HG03520 (cell line): Measurements from ENCODE around the gene AOX1.
"Not testable (repeated sequence)": the region's sequence is repeated elsewhere in the genome, so short reads cannot be mapped to it uniquely, and the experiment has no call there.

Experiments used
- ATAC-seq: cut with Tn5 transposase; IDR thresholded peaks from one replicate; pipeline ENCODE4 v1.9.1; 2021; ENCODE audit warnings: mild to moderate bottlenecking, moderate library complexity; ENCODE audit not compliant: unreplicated experiment

AOX1 gene

DNA sequence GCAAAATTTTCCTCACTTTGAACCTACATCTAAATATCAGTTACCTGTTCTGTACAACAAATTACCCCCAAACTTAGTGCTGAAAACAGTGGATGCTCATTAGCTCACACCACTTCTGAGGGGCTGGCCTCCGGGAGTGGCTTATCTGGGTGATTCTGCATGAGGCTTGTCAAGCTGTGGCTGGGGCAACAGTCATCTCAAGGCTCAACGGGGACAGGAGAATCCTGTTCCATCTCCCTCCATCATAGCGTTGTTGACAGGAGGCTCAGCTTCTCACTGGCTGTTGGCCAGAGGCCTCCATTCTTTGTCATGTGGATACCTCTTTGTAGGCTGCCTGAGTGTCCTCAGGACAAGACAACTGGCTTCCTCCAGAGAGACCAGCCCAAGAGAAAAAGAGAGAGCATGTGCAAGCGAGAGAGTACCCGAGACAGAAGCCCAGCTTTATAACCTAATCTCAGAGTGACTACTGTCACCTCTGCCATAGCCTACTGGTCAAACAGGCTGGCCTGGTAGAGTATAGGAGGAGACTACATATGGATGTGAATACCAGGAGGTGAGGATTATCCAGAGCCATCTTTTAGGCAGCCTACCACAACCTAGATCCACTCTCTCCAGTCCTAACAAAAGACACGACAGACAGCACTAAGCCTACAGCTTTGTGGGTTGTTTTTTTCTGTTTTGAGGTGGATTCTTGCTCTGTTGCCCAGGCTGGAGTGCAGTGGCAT lies 79.1 kb downstream of the AOX1 start:
- no peak for ATAC-seq

DNA sequence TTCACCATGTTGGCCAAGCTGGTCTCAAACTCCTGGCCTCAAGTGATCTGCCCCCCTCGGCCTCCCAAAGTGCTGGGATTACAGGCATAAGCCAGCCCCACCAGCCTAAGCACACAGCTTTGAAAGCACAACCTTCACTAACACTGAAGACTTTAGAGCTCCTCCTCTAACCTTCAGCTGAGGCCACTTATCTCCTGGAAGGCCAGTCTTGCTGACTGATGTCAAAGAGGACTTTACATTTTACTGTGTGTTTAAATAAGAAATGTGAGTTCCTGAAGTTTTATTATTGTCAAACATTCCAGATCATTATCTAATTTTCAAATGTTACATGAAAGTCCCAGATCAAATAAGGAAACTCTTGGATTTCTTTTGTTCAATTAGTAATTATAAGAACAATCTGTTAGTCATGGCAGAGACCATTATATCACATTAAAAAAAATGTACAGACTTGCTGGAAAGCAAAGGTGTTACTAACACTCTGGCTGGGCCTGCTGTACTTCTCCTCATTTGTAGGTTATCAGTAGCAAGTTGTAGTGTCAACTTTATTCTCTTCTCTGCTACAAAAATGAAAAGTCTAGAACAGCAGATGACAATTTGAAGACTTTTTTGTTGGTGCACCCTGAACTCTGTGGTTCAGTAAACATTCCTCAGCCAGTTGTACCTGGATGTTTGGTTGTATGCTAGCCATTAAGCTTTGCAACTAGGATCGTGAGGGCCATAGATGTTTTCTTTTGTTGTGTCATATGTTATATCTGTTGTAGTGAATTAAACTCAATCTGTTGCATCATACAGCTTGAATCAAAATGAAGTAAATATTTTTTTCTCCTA lies 80.0 kb downstream of the AOX1 start:
- ATAC-seq = no peak

DNA sequence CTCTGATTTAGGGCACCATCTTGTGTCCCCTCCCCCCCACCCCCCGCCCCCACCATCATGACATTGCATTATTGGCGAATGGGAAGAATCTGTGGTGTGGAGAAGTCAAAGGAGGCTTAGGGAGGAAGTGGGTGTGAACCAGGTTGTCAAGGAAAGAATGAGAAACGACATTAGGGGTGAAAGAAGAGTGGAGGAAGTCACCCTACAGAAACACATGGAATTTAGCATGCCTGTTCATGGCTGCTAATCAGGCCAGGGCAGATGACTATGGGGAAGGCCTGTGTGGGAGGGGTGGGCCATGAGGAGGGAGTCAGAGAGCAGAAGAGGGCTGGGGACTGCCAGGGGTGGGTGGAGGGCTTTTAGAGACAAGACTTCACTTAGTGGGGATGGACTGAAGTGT lies 81.6 kb downstream of the AOX1 start:
- no peak for ATAC-seq

DNA sequence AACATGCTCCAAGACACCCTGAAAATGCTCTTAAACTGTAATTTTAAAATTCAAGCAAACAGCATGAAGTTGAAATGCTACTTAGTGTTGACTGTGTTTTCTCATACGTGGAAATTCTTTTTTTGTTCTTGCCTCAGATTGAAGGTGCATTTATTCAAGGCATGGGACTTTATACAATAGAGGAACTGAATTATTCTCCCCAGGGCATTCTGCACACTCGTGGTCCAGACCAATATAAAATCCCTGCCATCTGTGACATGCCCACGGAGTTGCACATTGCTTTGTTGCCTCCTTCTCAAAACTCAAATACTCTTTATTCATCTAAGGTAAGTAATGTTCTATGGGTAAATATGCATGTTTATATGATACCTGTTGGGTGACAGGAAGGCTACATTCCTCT lies 82.7 kb downstream of the AOX1 start:
- no peak for ATAC-seq

DNA sequence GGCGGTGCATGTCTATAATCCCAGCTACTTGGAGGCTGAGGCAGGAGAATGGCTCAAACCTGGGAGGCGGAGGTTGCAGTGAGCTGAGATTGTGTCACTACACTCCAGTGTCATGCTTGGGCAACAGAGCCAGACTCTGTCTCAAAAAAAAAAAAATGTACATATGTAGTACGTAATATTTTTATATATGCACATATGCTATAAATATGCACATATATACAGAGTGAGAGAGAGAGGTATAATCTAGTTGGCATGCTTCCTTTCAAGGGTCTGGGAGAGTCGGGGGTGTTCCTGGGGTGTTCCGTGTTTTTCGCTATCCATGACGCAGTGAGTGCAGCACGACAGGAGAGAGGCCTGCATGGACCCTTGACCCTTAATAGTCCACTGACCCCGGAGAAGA lies 83.5 kb downstream of the AOX1 start:
- ATAC-seq = no peak

DNA sequence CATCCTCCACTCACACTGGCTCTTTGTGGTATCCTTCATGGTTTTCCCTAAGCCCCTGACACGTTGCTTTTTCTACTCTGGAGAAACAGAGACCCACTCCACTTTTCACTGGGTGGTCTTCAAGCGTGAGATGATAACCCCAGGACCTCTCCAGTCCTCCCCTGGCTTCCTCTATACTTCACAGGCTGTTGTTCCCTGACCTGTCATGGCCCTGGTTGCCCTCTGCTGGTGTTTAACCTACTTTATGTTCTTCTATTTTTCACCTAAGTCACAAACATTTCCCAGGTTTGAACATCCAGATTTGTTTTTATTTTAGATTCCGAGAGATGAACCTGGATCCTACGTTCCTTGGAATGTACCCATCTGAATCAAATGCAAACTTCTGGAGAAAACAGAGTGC lies 84.5 kb downstream of the AOX1 start:
- ATAC-seq = no peak

DNA sequence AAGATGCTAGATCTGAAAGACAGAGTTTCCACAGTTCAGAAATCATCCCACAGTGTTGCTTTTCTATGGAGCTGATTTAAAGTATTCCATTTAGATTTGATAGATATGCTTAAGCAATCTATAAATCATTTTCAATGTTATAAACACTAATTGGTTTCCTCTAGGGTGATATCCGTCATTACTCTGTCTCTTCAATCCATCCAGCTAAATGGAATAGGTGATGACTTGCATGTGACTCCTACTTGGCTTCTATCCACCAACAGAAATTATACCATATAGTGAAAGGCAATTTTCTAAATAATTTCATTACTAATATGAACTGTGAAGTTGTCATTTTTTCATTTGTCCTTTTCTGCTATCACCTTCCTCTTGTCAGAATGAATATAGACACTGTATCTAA lies 84.9 kb downstream of the AOX1 start:
- no peak for ATAC-seq

DNA sequence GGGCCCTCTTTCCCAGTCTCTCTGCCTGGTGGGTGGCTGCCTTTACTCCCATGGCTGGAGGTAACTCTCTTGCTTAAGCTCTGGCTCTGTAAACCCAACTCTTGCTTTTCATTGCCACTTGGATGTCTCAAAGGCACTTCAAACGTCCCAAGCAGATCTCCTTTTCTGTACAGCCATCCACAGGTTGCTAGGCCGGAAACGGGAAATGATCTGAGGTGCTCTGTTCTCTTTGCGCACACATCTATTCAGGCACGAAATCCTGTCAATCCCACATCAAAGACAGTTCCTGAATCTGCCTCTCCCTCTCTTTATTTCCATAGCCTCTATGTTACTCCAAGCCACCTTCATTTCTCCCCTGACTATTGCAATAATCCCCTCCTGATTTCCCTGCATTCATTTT lies 87.4 kb downstream of the AOX1 start:
- no peak for ATAC-seq

DNA sequence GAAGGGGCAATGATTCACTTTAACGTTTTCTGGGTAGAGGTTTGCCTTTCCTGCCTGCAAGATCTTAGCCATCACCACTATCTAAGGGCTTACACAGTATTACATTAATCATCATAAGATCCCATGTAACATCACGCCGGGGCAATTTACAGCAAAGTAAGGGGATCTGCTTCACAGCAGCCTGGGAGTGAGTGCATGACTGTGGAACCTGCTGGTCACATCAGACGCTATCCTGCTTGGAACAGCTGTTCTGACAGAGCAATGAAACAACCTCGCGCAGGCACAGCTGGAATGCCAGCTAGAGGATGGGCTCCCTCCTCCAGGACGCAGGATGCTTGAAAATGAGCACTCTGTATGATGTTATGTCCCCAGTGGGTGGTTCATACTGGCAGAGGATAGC lies 89.0 kb downstream of the AOX1 start:
- ATAC-seq = no peak

DNA sequence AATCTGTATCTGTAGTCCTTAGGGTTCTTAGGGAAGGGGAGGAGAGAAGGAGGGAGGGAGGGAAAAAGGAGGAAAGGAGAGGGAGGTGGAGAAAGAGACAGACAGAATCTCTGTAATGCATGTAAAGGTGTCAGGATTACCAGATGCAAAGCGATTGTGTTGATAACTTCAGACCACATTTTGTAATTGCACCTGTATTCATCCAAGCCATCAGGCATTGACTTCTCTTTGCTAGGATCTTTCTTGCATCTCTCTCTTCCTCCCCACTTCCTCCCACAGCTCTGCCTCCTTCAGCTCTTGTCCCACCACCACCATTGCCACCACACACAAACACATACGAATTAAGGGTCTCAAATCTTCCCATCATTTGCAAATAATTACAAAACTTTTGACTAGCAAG lies 91.4 kb downstream of the AOX1 start:
- ATAC-seq = no peak

DNA sequence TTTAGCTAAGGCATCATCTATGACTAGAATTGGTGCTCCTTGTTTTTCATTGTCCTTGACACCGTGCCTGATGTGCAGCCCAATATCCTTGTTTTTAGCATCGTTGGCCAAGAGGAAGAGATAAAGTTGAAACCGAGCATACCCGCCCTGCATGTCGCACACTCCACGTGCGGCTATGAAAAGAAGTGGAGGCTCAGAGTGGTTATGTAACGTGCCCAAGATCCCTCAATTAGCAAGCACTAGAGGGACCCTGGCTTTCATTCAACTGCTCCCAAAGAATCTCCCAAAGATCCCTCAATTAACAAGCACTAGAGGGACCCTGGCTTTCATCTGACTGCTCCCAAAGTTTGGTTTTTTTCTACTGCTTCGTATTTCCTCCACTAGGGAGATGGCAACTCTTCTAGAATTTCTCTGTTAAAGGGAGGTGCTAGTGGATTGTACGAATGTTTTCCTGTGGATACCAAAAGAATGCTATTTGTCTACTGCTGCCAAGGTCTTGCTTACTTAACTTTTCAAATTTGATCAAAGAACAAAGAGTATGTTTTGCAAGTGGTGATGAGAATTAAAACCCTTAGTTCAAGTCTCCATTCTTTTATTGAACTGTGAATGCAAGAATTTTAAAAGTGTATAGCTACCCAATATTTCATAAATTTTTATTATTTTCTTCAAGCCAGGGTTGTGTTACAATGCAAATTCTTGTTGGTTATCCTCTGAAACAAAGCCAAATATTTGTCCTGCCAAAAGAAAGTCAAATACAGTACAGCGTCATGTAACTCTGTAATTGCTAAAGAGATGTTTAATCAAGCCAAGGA lies 92.1 kb downstream of the AOX1 start:
- no peak for ATAC-seq

DNA sequence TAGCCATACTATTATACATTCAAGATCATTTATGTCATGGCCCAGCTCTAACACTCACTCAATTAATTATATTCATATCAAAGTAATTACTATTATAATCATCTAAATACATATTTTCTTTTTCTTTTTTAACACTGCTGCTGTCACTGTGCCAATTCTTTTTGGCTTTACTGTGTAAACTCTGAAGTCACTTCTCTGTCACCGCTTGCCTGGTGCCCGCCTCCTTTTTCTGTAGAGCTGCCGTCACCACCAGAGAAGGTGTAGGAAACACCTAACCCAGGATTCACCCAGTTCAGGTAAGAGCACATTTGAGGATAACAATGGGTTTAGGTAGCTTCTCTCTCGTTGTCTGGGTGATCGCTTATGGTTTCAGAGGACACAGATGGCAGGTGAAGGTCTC lies 93.3 kb downstream of the AOX1 start:
- no peak for ATAC-seq

DNA sequence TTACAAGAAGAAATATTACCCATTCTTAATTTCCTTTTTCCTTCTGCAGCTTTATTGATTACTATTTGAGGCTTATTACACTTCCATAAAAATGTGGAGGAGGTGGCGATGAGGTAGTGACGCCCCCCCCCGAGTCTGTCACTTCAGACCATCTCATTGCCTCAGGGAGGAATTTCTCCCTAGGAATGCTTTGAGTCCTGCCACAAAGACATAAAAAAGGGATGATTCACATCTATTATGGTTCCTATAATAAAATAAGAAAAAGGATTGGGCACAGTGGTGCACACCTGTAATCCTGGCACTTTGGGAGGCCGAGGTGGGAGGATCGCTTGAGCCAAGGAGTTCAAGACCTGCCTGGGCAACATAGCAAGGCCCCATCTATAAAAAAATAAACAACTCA lies 93.7 kb downstream of the AOX1 start:
- no peak for ATAC-seq

DNA sequence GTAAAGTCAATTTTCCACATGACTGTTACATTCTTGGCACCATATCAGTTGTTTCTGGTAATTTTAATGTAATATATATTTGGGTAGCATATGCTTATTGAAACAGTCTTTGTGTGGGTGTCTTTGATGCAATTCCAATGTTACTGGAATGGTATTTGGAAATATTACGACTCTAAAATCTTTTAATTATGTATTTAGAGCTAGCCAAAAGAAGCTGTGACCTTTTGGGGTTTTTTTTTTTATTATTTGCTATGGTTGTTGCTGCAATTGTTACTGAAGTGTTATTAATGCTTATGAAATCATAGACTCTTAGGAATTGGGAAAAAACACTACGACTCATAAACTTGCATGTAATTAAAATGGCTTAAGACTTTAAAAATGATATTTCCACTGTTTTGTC lies 95.9 kb downstream of the AOX1 start:
- ATAC-seq = no peak

DNA sequence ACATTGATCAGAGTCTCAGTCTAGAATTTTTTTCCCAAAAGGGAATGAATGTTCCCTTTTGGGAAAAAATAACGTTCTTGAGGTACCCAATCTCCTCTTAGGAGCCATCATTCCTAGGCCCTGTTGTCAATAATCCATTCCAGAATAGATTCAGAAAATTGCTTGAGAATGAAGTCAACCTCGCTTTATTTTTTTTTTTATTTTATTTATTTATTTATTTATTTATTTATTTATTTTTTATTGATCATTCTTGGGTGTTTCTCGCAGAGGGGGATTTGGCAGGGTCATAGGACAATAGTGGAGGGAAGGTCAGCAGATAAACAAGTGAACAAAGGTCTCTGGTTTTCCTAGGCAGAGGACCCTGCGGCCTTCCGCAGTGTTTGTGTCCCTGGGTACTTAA lies 96.6 kb downstream of the AOX1 start:
- ATAC-seq = not testable (repeated sequence)

DNA sequence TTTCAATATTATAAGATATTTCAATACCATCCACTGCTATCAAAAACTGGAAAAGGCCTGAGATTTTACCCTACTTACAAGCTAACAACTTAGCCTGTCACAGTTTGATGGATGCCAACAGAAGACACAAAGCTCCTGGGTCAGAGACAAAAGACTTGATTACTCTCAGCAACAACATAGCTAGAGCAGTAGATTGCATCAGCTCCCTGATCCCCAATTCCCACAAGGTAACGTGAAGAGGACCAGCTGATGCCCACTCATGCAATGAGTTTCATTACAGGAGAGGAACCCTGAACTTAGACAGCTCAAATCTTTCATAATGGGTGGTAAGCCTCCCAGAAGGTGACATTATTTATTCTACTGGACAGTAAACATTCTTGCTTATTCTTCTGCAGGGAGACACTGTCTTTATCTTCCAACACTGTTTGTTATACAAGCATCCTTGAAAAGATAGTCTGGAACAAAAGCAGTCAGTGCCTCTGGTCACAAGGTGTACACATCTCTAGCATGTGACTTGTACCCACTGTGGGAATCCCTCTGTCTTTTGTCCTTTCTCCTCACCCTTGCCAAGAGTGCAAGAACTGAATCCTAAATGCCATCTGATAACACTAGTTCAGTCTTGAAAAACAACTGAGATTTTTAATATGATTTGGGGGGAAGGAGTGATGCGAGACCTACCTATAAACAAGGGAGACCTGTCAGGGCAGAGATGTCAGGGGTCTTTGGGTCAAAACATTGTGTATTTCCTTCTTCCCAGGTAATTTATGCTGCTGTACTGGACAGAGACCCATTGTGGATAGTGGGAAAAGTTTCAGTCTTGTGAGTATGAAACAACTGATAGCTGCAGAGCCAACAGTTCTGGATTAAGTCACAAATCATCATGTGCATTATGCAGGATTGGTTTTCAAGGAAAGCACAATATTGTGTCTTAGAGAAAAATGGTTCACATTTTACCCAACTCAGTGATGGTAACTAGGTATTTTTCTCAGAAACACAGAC lies 102.4 kb downstream of the AOX1 start:
- no peak for ATAC-seq

DNA sequence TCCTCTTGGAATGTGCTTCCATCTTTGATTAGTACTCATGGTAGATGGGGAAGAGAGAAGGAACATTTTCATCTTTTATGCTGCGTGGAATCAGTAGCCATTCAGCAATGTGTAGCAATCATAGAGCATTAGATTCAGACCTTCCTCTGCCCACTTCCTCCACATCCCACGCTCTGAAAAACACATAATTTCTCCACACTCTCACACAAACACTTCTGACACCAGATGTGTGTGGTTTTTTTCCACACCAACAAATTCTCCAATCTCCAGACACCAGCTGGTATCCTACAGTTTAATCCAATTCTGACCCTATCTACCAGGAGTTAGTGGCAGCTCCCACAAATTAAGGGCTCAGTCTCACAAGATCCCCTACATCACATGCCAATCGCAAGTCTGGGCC lies 103.3 kb downstream of the AOX1 start:
- no peak for ATAC-seq

DNA sequence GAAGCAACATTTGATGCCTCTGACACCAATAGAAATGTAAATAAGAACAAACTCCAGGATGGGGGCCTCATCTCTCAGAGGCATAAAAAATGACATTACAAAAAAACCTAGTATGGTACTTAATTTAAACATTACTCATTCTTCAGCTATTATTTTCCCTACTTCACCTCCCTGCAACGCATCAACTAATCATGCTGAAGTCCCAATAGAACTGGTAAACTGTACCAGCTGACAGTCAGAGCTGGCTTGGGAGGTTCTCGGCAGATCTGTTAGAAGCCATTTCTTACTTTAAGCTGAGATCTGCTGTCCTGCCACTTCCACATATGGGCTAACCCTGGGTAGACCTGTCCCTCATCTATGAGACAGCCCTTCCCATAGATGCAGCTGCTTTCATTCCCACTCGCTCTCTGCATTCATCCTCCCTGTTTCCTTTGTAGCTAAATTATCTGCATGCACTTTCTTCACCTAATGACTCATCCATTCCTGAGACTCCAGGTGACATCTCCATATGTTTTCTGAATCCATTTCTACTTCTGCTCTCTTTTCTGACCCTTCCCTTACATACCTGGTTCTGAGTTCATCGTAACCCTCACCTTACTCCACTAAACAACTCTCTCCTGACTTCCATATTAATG lies 108.1 kb downstream of the AOX1 start:
- ATAC-seq = no peak

DNA sequence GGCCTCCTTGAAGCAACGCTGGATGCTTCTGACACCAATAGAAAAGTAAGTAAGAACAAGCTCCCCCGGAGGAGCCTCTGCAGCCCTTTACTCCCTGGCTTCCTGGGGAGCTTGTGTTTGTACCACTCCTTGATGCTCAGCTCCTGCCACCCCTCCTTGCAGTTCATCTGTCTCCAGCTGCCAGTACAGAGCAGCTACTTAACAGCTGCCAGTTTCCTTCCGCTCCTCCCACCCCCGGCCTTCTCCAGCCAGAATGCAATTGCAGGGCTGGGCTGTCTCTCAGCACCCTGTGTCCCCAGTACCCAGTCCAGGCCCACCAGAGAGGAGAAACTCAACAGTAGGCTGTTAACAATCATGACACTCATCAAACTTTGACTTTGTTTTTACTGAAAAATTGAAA lies 109.4 kb downstream of the AOX1 start:
- no peak for ATAC-seq

DNA sequence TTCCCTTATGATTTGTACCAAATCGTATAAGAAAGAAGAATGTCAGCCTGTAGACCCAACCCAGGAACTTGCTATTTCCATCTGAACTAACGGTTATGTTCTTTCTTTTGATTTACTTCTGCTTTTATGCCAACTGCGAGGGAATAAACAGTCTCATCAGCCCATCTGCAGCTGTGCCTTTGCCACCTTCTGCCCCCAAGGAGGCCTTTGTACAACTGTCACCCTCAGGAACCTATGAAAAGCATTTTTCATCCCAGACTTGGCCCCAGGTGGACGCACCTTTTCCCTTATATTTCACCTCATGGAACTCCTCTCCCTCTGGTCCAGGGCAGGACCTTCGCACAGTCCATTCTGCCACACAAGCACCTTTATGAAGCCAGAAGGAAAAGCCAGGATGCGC lies 109.8 kb downstream of the AOX1 start:
- no peak for ATAC-seq
